ENCODE data around the gene C22orf23. TPM values are rescaled to one million over a fixed set of nuclear protein-coding genes. Genes with fewer than 3 reads are reported as not detected.

The C22orf23 gene
- polyA plus RNA-seq, 2 of the 4 experiments (the other 2 are of a cell fraction) = 0.26 to 0.52 TPM

GRCh38 chr22:37971475-37972434 lies 18.4 kb upstream of the C22orf23 start:
- no peaks in the 10 kb centered on the region for H3K9me3 ChIP-seq
- ChIA-PET CTCF (interaction anchor here (1.2 kb wide), 1 partner anchor 38 kb away, joined by 4 read pairs; no protein-coding TSS in a partner anchor), POLR2A (no interaction called here)
- H3K4me1 ChIP-seq = no peaks in the 10 kb centered on the region
- no peak overlapping the region for H3K4me3 ChIP-seq
- H3K27ac ChIP-seq = no peak overlapping the region
- ATAC-seq (no peak), FAIRE-seq (no peak), DNase-seq (ENCODE audit: low read depth in 1 of 2, low spot score in 1 of 2) (no peak)
- WGBS (ENCODE audit: missing lambda C conversion rate) = 95% methylated on average over 6 of the region's 7 CpGs
- H3K4me2 ChIP-seq = no peak overlapping the region
- TF ChIP-seq JUN (IDR thresholded peaks at IDR 0.05) = no peak
- no peak for TF ChIP-seq HOXA7 (CRISPR knock-in tag; IDR thresholded peaks at IDR 0.05)
- no peak for TF ChIP-seq MAZ (IDR thresholded peaks at IDR 0.05; ENCODE audit: borderline replicate concordance, low read depth, low read length)
- no peak for TF ChIP-seq CTCF (IDR thresholded peaks at IDR 0.05)
- no peak for TF ChIP-seq FOSB (CRISPR knock-in tag; IDR thresholded peaks at IDR 0.05)
- no peak for TF ChIP-seq ZFP36 (IDR thresholded peaks at IDR 0.05; ENCODE audit: borderline replicate concordance, partially characterized antibody)

- H3K4me1 ChIP-seq = no peaks in the 10 kb centered on the region
- no peak overlapping the region for H3K4me2 ChIP-seq
- DNase-seq (ENCODE audit: low read depth in 1 of 2, low spot score in 1 of 2) (no peak), FAIRE-seq (no peak), ATAC-seq (no peak)
- POLR2A ChIA-PET = no interaction called here
- no peak for TF ChIP-seq ZFP36 (IDR thresholded peaks at IDR 0.05; ENCODE audit: borderline replicate concordance, partially characterized antibody)
- no peak for TF ChIP-seq SMC3 (IDR thresholded peaks at IDR 0.05)
- no peak for TF ChIP-seq ESRRA (IDR thresholded peaks at IDR 0.05; ENCODE audit: borderline replicate concordance, low read length)
- TF ChIP-seq HDAC2 (IDR thresholded peaks at IDR 0.05) = no peak
- TF ChIP-seq FOXS1 (CRISPR knock-in tag; IDR thresholded peaks at IDR 0.05) = no peak
- TF ChIP-seq CHD2 (IDR thresholded peaks at IDR 0.05; ENCODE audit: low read length, partially characterized antibody) = no peak
- no peak for TF ChIP-seq POLR2A (IDR thresholded peaks at IDR 0.05; ENCODE audit: low read length)
- no peak for TF ChIP-seq MYC (IDR thresholded peaks at IDR 0.05; ENCODE audit: borderline replicate concordance, low read length)
- no peak for TF ChIP-seq BHLHE40 (IDR thresholded peaks at IDR 0.05; ENCODE audit: low read depth, low read length)
- no peak for TF ChIP-seq POLR2AphosphoS2 (conservative IDR thresholded peaks at IDR 0.05; ENCODE audit: low read length)
- no peak for TF ChIP-seq E2F6 (IDR thresholded peaks at IDR 0.05; ENCODE audit: borderline replicate concordance, low read depth)
- TF ChIP-seq JUN (IDR thresholded peaks at IDR 0.05) = no peak
- no peak for TF ChIP-seq FOSL2 (IDR thresholded peaks at IDR 0.05)
- no peak for TF ChIP-seq FOSL2 (CRISPR knock-in tag; IDR thresholded peaks at IDR 0.05)
- TF ChIP-seq NR3C1 (IDR thresholded peaks at IDR 0.05) = no peak
- no peak for TF ChIP-seq HEYL (CRISPR knock-in tag; IDR thresholded peaks at IDR 0.05)
- no peak for TF ChIP-seq HMGXB4 (CRISPR knock-in tag; IDR thresholded peaks at IDR 0.05; ENCODE audit: borderline replicate concordance)
- TF ChIP-seq PBX3 (IDR thresholded peaks at IDR 0.05) = no peak
- TF ChIP-seq HOXB5 (CRISPR knock-in tag; IDR thresholded peaks at IDR 0.05) = no peak
- 99% methylated on average over 4 of the region's 4 CpGs for WGBS (ENCODE audit: missing lambda C conversion rate)
- no peak overlapping the region for H3K4me3 ChIP-seq
- CTCF ChIA-PET = interaction anchor here (1.2 kb wide), 1 partner anchor 37 kb away, joined by 4 read pairs; no protein-coding TSS in a partner anchor
- no peak overlapping the region for H3K27ac ChIP-seq
- H3K9me3 ChIP-seq = no peaks in the 10 kb centered on the region
Measured at GRCh38 chr22:37970864-37971263, 17.5 kb upstream of the C22orf23 start.
